Kidney epithelial cell (primary cell): ENCODE data around the gene ACOX1. TPM values are rescaled to one million over a fixed set of nuclear protein-coding genes. Genes with fewer than 3 reads are reported as not detected.
A peak's percentile ranks its signal among the peaks of the same experiment; 100 is the strongest.

ENCODE experiments used
- DNase-seq: peaks from one replicate; pipeline ENCODE4 v3.0.0-alpha.2; 2010; ENCODE audit warnings: low read depth
- H3K27me3 ChIP-seq: 2 replicates; pipeline ENCODE4 v1.6.0; 2011; ENCODE audit warnings: low read length; ENCODE audit not compliant: control insufficient read depth, insufficient read depth
- H3K36me3 ChIP-seq: 2 replicates; pipeline ENCODE4 v1.5.1; 2011; ENCODE audit warnings: low read length; ENCODE audit not compliant: control insufficient read depth, insufficient read depth
- H3K4me3 ChIP-seq: 2 replicates; pipeline ENCODE4 v1.5.1; 2011; ENCODE audit warnings: low read depth, mild to moderate bottlenecking, control low read depth, low read length
- CTCF ChIP-seq: IDR thresholded peaks from 2 replicates; pipeline ENCODE4 v1.5.1; 2011; ENCODE audit warnings: mild to moderate bottlenecking, moderate library complexity, low read length, control low read depth, inconsistent platforms; ENCODE audit not compliant: insufficient read depth, poor library complexity, severe bottlenecking
- total RNA-seq: library from RNA; depleted of rRNA; stranded (reverse); fragments of >200 nt; gene quantifications from 2 replicates; pipeline ENCODE4 v1.2.3, GENCODE V29; 2015

Gene ACOX1
- total RNA-seq, 1 donor from 2014 or later: 41.1 TPM

- no peak overlapping the region for H3K4me3 ChIP-seq
- H3K27me3 ChIP-seq: no peaks in the 10 kb centered on the region
- H3K36me3 ChIP-seq: no peaks in the 10 kb centered on the region
- DNase-seq: no peak
- no peak for TF ChIP-seq CTCF
Measured at GRCh38 chr17:75909812-75910274, 69.1 kb downstream of the ACOX1 start.

- no peaks in the 10 kb centered on the region for H3K36me3 ChIP-seq
- no peaks in the 10 kb centered on the region for H3K27me3 ChIP-seq
- DNase-seq: no peak
- H3K4me3 ChIP-seq: no peak overlapping the region
- no peak for TF ChIP-seq CTCF
Measured at GRCh38 chr17:75909051-75909811, 69.7 kb downstream of the ACOX1 start.

GRCh38 chr17:75908201-75908600 lies 70.8 kb downstream of the ACOX1 start:
- TF ChIP-seq CTCF: no peak
- DNase-seq: no peak
- Histone ChIP-seq H3K4me3 (no peak overlapping the region), H3K36me3 (no peaks in the 10 kb centered on the region), H3K27me3 (no peaks in the 10 kb centered on the region)

- Histone ChIP-seq H3K36me3 (no peaks in the 10 kb centered on the region), H3K4me3 (no peak overlapping the region), H3K27me3 (no peaks in the 10 kb centered on the region)
- no peak for TF ChIP-seq CTCF
- DNase-seq: no peak
Measured at GRCh38 chr17:75906143-75906884, 72.7 kb downstream of the ACOX1 start.

GRCh38 chr17:75904749-75905521 lies 74.0 kb downstream of the ACOX1 start, which contains the start of gene MRPL38:
MRPL38 (minus strand) TSS chr17:75904884; CDS start chr17:75904875, 9 bp downstream.
- peak; percentile 74 for DNase-seq
- H3K36me3 ChIP-seq: no peaks in the 10 kb centered on the region
- peak; percentile 91 for TF ChIP-seq CTCF
- H3K27me3 ChIP-seq: no peaks in the 10 kb centered on the region
- H3K4me3 ChIP-seq: peak within 1 kb of the TSS; percentile 81
